Coronary artery (tissue), 2 donors: ENCODE results near the gene GMDS.

Experiments used
- DNase-seq: peaks from one replicate; pipeline ENCODE4 v3.0.0-alpha.2; 2017; ENCODE audit warnings: low spot score
- H3K27ac ChIP-seq, 2 donors: fragments of 200-600 bp; sonication (generic); one replicate each; pipeline ENCODE4 v1.5.1; 2016 to 2019
- H3K4me3 ChIP-seq: fragments of 200-600 bp; sonication (generic); 2 replicates; pipeline ENCODE4 v1.5.1; 2016; ENCODE audit warnings: mild to moderate bottlenecking, moderate library complexity
- CTCF ChIP-seq: fragments of 200-600 bp; sonication (generic); IDR thresholded peaks from one replicate; pipeline ENCODE4 v1.5.1; 2019; ENCODE audit warnings: antibody characterized with exemption

The GMDS gene

GRCh38 chr6:1870251-1870650, 375.2 kb downstream of the GMDS start:
- H3K4me3 ChIP-seq: no peak overlapping the region
- no peak for TF ChIP-seq CTCF
- peak overlapping the region; percentile 55 to 85 for H3K27ac ChIP-seq
- DNase-seq: no peak

DNA sequence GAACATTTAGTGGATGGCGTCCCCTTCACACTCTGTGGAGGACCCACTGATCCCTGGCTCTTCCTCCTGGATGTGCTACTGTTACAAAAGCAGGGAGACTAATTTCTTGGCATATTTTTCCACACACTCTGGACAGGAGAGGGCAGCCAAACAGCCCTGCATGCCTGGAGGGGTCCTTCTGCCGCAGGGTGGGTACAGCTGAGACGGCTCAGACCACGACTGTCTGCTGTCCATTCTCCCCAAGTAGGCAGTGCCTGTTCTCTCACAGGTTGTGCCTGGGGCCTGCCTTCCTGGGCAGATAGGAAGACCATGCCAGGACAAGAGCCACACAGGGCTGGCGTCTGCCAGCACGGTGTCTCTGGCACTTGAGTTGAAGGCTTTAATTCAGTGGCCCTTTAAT, 375.6 kb downstream of the GMDS start:
- H3K4me3 ChIP-seq: no peak overlapping the region
- peak overlapping the region; percentile 55 to 85 for H3K27ac ChIP-seq
- no peak for DNase-seq
- no peak for TF ChIP-seq CTCF

GRCh38 chr6:1869308-1869707, 376.1 kb downstream of the GMDS start:
- Histone ChIP-seq H3K27ac (peak overlapping the region; percentile 49 to 55), H3K4me3 (no peak overlapping the region)
- DNase-seq: no peak
- TF ChIP-seq CTCF: no peak

DNA sequence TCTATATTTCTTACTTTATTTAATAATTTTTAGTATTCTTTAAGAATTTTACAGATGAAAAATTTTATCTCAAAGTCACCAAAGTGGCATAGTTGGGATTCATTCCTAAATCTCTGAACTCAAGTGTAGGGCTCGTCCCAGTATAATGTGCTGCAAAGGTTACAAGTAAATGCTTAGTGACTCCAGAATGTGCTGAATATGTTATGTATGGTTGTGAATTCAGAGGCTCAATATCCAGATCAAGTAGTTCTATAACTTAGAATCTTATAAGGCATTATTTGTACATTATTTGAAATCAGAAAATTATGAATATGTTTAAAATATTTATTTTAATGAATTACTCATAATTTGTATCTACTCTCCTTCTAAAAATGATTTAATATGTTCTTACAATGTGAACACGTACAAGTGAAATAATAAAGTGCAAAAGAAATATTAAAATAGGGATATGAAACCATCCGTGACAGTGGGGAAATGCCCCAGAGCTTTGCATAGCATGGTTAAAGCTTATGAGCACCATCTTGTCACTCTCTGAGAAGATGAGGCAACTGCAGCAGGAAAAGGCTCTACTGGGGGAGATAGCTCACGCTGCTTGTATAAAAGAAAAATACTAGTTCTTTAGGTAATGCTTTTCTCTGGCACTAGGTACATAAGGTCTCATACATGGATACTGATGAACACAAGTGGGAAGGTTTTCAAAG, 376.7 kb downstream of the GMDS start:
- Histone ChIP-seq H3K4me3 (no peak overlapping the region), H3K27ac (peak overlapping the region in 1 of 2 donors; percentile 49)
- no peak for TF ChIP-seq CTCF
- DNase-seq: no peak

DNA sequence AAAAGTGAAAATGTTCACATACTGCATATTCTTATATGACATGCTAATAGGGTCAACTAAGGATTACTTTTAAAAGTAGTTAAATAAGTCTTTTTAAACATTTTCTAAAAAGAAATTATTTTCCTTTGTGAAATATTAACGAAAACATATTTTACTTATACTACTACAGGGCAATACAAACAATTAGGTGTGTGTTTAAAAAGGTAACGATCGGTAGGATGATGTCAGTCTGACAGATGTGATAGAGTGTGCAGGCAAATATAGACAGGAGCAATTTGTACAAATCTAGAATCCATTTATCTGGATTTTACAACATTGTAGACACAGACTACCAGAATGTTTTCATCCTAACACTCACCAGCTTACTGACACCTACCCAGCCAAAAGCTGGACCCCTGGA, 378.2 kb downstream of the GMDS start:
- TF ChIP-seq CTCF: no peak
- DNase-seq: no peak
- Histone ChIP-seq H3K27ac (peak overlapping the region in 1 of 2 donors; percentile 31), H3K4me3 (no peak overlapping the region)

GRCh38 chr6:1865585-1865984, 379.8 kb downstream of the GMDS start:
- DNase-seq: no peak
- Histone ChIP-seq H3K27ac (no peak overlapping the region), H3K4me3 (no peak overlapping the region)
- TF ChIP-seq CTCF: no peak

DNA sequence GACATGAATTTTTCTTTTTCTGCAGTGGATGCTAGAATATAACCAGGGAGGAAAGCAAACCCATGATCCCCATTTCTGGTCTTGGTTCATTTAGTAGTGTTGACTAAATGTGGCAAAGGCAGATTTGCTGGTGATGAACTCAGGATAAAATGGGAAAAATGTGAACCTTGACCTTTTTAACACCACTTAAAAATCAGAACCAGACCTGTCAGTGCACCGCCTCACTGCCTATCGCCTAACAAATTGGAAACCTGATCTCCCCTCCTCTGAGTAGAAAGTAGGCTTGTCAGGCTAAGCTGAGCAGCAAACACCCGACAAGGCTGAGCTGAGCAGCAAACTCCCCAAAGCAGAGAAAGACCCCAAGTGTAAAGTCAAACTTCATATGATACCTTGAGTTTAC, 380.9 kb downstream of the GMDS start:
- no peak for DNase-seq
- no peak for TF ChIP-seq CTCF
- peak overlapping the region in 1 of 2 donors; percentile 47 for H3K27ac ChIP-seq
- no peak overlapping the region for H3K4me3 ChIP-seq
